Measurements from ENCODE around the gene EMC8.

The EMC8 gene

DNA sequence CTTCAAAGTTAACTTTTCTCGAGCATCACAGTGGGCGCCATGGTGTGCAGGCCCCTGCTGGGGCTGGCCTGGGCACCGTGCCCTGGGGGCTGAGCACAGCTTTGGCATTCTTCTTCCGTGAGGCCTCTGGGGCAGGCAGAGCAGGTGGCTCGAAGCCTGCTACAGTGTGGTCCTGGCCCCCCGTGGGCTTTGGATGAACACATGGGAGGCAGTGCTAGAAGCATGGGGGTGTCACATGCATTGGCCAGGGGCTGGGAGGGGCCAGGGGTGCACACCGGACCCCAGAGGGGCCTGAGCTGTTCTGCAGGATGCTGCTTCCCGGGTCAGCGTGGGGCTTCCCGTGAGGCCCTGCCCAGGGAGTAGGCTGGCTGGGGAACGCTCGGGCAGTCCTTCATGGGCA lies 36.4 kb downstream of the EMC8 start:
- TF ChIP-seq, protein P1, sequence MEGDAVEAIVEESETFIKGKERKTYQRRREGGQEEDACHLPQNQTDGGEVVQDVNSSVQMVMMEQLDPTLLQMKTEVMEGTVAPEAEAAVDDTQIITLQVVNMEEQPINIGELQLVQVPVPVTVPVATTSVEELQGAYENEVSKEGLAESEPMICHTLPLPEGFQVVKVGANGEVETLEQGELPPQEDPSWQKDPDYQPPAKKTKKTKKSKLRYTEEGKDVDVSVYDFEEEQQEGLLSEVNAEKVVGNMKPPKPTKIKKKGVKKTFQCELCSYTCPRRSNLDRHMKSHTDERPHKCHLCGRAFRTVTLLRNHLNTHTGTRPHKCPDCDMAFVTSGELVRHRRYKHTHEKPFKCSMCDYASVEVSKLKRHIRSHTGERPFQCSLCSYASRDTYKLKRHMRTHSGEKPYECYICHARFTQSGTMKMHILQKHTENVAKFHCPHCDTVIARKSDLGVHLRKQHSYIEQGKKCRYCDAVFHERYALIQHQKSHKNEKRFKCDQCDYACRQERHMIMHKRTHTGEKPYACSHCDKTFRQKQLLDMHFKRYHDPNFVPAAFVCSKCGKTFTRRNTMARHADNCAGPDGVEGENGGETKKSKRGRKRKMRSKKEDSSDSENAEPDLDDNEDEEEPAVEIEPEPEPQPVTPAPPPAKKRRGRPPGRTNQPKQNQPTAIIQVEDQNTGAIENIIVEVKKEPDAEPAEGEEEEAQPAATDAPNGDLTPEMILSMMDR (IDR thresholded peaks at IDR 0.05), result no peak

DNA sequence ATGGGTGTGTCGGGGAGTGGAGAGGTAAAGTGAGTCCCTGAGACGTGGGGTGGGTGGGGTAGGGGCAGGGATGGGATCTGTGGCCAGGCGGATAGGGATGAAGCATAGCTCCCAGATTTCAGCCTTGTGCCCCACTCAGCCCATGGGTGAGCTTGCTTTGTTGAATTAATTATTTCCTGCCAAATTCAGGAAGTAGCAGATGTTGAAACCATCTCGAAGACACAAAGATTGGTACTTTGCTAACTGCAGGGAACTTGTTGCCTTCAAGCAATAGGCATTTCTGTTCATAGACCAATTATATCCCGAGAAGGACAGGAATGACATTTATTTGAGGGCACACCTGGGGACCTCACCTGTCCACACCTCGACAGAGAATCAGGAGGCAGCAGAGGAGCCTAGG lies 37.5 kb downstream of the EMC8 start:
- TF ChIP-seq, protein P1 (IDR thresholded peaks at IDR 0.05), result no peak

DNA sequence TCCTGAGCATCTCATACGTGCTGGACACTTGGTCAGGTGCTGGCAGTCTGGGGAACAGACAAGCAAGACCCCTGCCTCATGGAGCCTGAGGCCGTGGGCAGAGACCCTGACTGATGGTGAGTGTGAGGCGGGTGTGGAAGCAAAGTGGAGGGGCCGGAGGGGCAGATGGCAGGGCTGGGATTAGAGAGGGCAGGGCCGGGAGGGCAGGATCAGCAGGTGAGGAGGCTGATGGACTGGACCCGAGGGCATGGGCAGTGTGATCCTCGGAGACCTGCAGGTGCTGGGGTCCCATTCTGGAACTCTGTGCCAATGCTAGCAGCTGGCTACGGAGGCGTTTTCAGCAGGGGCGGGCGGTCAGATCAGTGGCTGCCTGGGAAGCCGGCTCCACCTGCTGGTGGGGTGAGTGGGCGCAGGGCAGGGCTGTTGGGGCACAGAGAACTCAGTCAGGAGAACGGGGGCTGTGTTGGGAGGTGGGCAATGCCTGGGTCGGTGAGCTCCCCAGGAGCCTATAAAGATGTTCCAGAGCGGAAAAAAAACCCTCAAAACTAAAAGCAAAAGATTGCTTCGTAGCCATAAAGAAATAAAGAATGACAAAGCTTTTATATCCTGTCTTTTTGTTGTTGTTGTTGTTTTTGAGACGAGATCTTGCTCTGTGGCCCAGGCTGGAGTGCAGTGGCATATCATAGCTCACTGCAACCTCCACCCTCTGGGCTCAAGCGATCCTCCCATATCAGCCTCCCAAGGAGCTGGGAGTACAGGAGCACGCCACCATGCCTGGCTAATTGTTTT lies 39.5 kb downstream of the EMC8 start:
- TF ChIP-seq, protein P1 (IDR thresholded peaks at IDR 0.05), result peak; percentile 54

- TF ChIP-seq, protein P1 (IDR thresholded peaks at IDR 0.05), result no peak
Measured at GRCh38 chr16:85759136-85759535, 40.2 kb downstream of the EMC8 start.

- TF ChIP-seq, protein P1 (IDR thresholded peaks at IDR 0.05), result no peak
Measured at GRCh38 chr16:85757341-85757822, 42.0 kb downstream of the EMC8 start.

DNA sequence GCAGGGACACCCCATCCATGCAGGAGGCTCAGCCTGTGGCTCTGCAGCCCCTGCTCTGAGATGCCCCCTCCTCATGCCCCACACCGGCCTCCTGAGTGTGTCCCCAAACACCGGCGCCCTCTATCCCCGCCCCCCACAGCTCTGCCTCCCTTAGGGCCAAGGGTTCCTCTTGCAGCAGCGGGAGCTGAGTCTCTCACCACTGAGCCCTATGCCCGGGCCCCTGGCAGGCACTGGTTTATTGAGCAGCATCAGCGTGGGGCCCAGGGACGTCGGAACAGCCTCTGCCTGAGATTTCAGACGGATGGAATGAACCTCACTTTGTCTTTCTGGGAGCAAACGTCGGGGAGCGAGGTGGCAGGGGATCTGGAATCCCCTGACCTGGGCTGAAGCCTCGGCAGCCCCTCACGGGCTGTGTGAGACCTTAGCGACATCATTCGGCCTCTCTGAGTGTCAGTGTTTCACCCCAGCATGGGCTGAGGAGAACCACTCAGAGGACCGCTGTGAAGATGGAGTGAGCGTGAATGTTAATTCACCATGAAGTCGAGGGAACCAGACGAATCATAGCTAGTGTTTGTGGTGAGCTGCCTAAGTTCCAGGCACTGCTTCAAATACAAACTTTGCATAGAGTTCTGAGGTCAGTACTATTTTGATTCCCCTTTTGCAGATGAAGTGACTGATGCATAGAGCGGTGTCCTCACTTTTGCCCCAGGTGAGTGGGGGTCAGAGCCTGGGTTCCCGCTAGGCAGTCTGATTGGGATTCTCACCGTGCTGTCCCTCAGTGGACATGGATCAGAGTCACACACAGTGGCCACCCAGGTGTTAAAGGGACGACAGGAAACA lies 43.2 kb downstream of the EMC8 start:
- TF ChIP-seq, protein P1 (IDR thresholded peaks at IDR 0.05), result no peak

GRCh38 chr16:85754413-85754812 lies 44.9 kb downstream of the EMC8 start:
- TF ChIP-seq, protein P1 (IDR thresholded peaks at IDR 0.05), result no peak

Measured in LNCAP (cell line).